Gastroesophageal sphincter (tissue), 3 donors: ENCODE results near the gene TAGLN3.

Experiments
- CTCF ChIP-seq, 4 experiments: fragments of 200-600 bp in 2 of 4; fragments of 450-650 bp in 2 of 4; sonication (generic) in 1 of 4; IDR thresholded peaks; one replicate each; pipeline ENCODE4 v1.5.1; 2017 to 2019; ENCODE audit warnings: antibody characterized with exemption in 4 of 4, mild to moderate bottlenecking in 2 of 4, moderate library complexity in 2 of 4
- EP300 ChIP-seq: sonication (generic); formaldehyde crosslinking; IDR thresholded peaks from one replicate; pipeline ENCODE4 v1.6.1; 2017; ENCODE audit warnings: antibody characterized with exemption, mild to moderate bottlenecking
- POLR2A ChIP-seq, 2 donors: fragments of 450-650 bp; IDR thresholded peaks; one replicate each; pipeline ENCODE4 v1.6.1; 2017; ENCODE audit warnings: antibody characterized with exemption in 2 of 2, mild to moderate bottlenecking in 2 of 2, moderate library complexity in 1 of 2
- POLR2AphosphoS5 ChIP-seq: sonication (generic); formaldehyde crosslinking; IDR thresholded peaks from one replicate; pipeline ENCODE4 v1.6.1; 2017; ENCODE audit warnings: antibody characterized with exemption

GRCh38 chr3:112061152-112061551 lies 62.4 kb downstream of the TAGLN3 start:
- TF ChIP-seq CTCF (IDR thresholded peaks at IDR 0.05) (no peak), POLR2AphosphoS5 (no peak), POLR2A (IDR thresholded peaks at IDR 0.05) (no peak), EP300 (no peak)
